SK-N-DZ (cell line): Measurements from ENCODE around the gene TCHH.

Experiments
- DNase-seq: peaks from one replicate; pipeline ENCODE4 v3.0.0-alpha.2; 2015; ENCODE audit warnings: low spot score
- small RNA-seq, 2 experiments: library from RNA; depleted of rRNA; stranded (forward); fragments of <200 nt; gene quantifications; one replicate each; pipeline ENCODE3, GENCODE V24; 2014

Gene TCHH

GRCh38 chr1:152071123-152071522, 44.1 kb downstream of the TCHH start:
- DNase-seq: no peak

- DNase-seq: no peak
Observed at GRCh38 chr1:152067929-152068328, 47.3 kb downstream of the TCHH start.

GRCh38 chr1:152067150-152067549, 48.1 kb downstream of the TCHH start:
- DNase-seq: no peak

DNA sequence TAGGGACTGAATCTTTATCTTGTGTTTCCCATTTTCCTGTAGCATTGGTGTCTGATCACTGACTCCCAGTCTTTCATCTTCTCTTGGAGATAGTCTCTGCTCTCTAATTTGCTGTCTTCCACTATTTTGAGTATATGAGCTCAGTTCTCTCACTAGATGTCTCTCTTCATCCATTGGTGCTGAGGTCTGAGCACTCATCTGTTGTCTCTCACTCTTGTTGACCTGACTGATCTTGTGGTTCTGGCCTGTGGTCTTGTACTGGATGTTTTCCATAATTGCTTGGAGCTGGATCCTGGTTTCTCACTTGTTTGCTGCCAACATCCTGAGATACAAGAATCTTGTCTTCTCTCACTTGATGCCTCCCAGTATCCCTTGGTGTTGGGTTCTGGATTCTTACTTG, 53.3 kb downstream of the TCHH start:
- DNase-seq: no peak

Small RNAs within 50 kb of the gene (small RNA-seq; reads per million reads assigned to genes)
- 0 reads per million in 2 experiments for gene SPTLC1P4
